ENCODE results near the gene HELZ.
"Not testable (repeated sequence)": the region's sequence is repeated elsewhere in the genome, so short reads cannot be mapped to it uniquely, and the experiment has no call there.

Gene HELZ

GRCh38 chr17:67116045-67116575 is 128.9 kb downstream of the HELZ start:
- DNase-seq (ENCODE audit: low spot score), result no peak

- DNase-seq (ENCODE audit: low spot score), result no peak
Measured at GRCh38 chr17:67115401-67115800, 129.6 kb downstream of the HELZ start.

- no peak for DNase-seq (ENCODE audit: low spot score)
Measured at GRCh38 chr17:67113486-67113885, 131.5 kb downstream of the HELZ start.

GRCh38 chr17:67111808-67112207 is 133.2 kb downstream of the HELZ start:
- no peak for DNase-seq (ENCODE audit: low spot score)

- DNase-seq (ENCODE audit: low spot score), result no peak
Measured at GRCh38 chr17:67111327-67111726, 133.7 kb downstream of the HELZ start.

GRCh38 chr17:67110619-67111018 is 134.4 kb downstream of the HELZ start:
- DNase-seq (ENCODE audit: low spot score), result no peak

GRCh38 chr17:67109111-67109510 is 135.9 kb downstream of the HELZ start:
- DNase-seq (ENCODE audit: low spot score), result no peak

GRCh38 chr17:67107811-67108775 is 136.9 kb downstream of the HELZ start:
- DNase-seq (ENCODE audit: low spot score), result no peak

- no peak for DNase-seq (ENCODE audit: low spot score)
Measured at GRCh38 chr17:67107171-67107570, 137.8 kb downstream of the HELZ start.

- no peak for DNase-seq (ENCODE audit: low spot score)
Measured at GRCh38 chr17:67105213-67105612, 139.8 kb downstream of the HELZ start.

- DNase-seq (ENCODE audit: low spot score), result not testable (repeated sequence)
Measured at GRCh38 chr17:67104641-67105040, 140.4 kb downstream of the HELZ start.

GRCh38 chr17:67098006-67098405 is 147.0 kb downstream of the HELZ start:
- DNase-seq (ENCODE audit: low spot score), result no peak

- DNase-seq (ENCODE audit: low spot score), result no peak
Measured at GRCh38 chr17:67096609-67097008, 148.4 kb downstream of the HELZ start.

- DNase-seq (ENCODE audit: low spot score), result no peak
Measured at GRCh38 chr17:67095803-67096202, 149.2 kb downstream of the HELZ start.

GRCh38 chr17:67095291-67095690 is 149.7 kb downstream of the HELZ start:
- not testable (repeated sequence) for DNase-seq (ENCODE audit: low spot score)

GRCh38 chr17:67093348-67093747 is 151.6 kb downstream of the HELZ start:
- no peak for DNase-seq (ENCODE audit: low spot score)

GRCh38 chr17:67092710-67093109 is 152.3 kb downstream of the HELZ start:
- not testable (repeated sequence) for DNase-seq (ENCODE audit: low spot score)

GRCh38 chr17:67092291-67092690 is 152.7 kb downstream of the HELZ start:
- DNase-seq (ENCODE audit: low spot score), result no peak

GRCh38 chr17:67090341-67090740 is 154.7 kb downstream of the HELZ start:
- no peak for DNase-seq (ENCODE audit: low spot score)

GRCh38 chr17:67088639-67089038 is 156.4 kb downstream of the HELZ start:
- DNase-seq (ENCODE audit: low spot score), result no peak

- no peak for DNase-seq (ENCODE audit: low spot score)
Measured at GRCh38 chr17:67085406-67085805, 159.6 kb downstream of the HELZ start.

GRCh38 chr17:67082107-67082506 is 162.9 kb downstream of the HELZ start:
- peak; percentile 48 for DNase-seq (ENCODE audit: low spot score)

- no peak for DNase-seq (ENCODE audit: low spot score)
Measured at GRCh38 chr17:67080804-67081203, 164.2 kb downstream of the HELZ start.

GRCh38 chr17:67079491-67079890 is 165.5 kb downstream of the HELZ start:
- no peak for DNase-seq (ENCODE audit: low spot score)
